Kidney (tissue), 14 donors: Measurements from ENCODE around the gene KLF18. TPM values are rescaled to one million over a fixed set of nuclear protein-coding genes. Genes with fewer than 3 reads are reported as not detected.

Experiments
- DNase-seq, 5 donors: peaks; one replicate each; pipeline ENCODE4 v3.0.0-alpha.2; 2013 to 2020
- FAIRE-seq: peaks from 2 replicates; lab custom pipeline; 2012; peaks lifted over from hg19 to GRCh38; lab: Jason Lieb, UNC
- H3K27ac ChIP-seq, 2 donors: one replicate each; pipeline ENCODE4 v1.7.0; 2013; ENCODE audit warnings: low read depth in 2 of 2, low read length in 2 of 2, inconsistent platforms in 1 of 2
- H3K27me3 ChIP-seq: one replicate; pipeline ENCODE4 v1.7.1; 2013; ENCODE audit warnings: low read length, inconsistent platforms; ENCODE audit not compliant: control insufficient read depth, insufficient read depth
- H3K36me3 ChIP-seq, 3 donors: one replicate each; pipeline versions ENCODE4 v1.7.0 to v1.7.1; 2013; ENCODE audit warnings: low read length in 3 of 3, control low read depth in 1 of 3, inconsistent platforms in 1 of 3; ENCODE audit not compliant: insufficient read depth in 3 of 3, control insufficient read depth in 2 of 3
- H3K4me1 ChIP-seq, 3 donors: one replicate each; pipeline versions ENCODE4 v1.7.0 to v1.7.1; 2013; ENCODE audit warnings: low read length in 3 of 3, inconsistent platforms in 1 of 3, low read depth in 1 of 3; ENCODE audit not compliant: control insufficient read depth in 2 of 3, insufficient read depth in 2 of 3
- H3K4me3 ChIP-seq, 3 donors: one replicate each; pipeline versions ENCODE4 v1.7.0 to v1.8.1; 2013; ENCODE audit warnings: low read length in 3 of 3, control low read depth in 1 of 3, inconsistent platforms in 1 of 3
- H3K9ac ChIP-seq, 3 donors: one replicate each; pipeline versions ENCODE4 v1.7.0 to v1.7.1; 2013; ENCODE audit warnings: low read length in 3 of 3, control low read depth in 1 of 3, inconsistent platforms in 1 of 3
- H3K9me3 ChIP-seq, 3 donors: one replicate each; pipeline versions ENCODE4 v1.7.0 to v1.7.1; 2013; ENCODE audit warnings: low read length in 3 of 3, control low read depth in 1 of 3, inconsistent platforms in 1 of 3; ENCODE audit not compliant: control insufficient read depth in 2 of 3, insufficient read depth in 1 of 3
- intact Hi-C: fragments of 100-400 bp; cut with DNase I; formaldehyde crosslinking; loops from one replicate; pipeline ENCODE4 v1.11.1; 2022
- polyA plus RNA-seq: library from polyadenylated mRNA; stranded (reverse); fragments of 350-450 nt; fragmentation: Illumina TruSeq; extraction: RNeasy Lipid Tissue Mini Kit (QIAGEN cat#74804); gene quantifications from one replicate; pipeline ENCODE4 v1.2.3, GENCODE V29; 2014; ENCODE audit warnings: low read depth, low replicate concordance; ENCODE audit not compliant: insufficient read depth
- total RNA-seq: library from RNA; stranded (reverse); fragmentation: NEBNext Ultra II Directional; extraction: Animal tissue kit (Norgen Biotek cat#: 25700); gene quantifications from one replicate; pipeline ENCODE4 v1.2.1, GENCODE V29; 2021
- TF ChIP-seq, protein P1 (sequence below): IDR thresholded peaks from 3 replicates; pipeline ENCODE4 v1.5.1; 2012; ENCODE audit warnings: mild to moderate bottlenecking, moderate library complexity, borderline replicate concordance; ENCODE audit not compliant: insufficient read depth; ENCODE audit errors: extremely low read depth
- donor health status: control.
- donor health status: control.
- donor health status: control.
- donor health status: control.
- donor health status: control.
- donor health status: DM: yes; HTN: yes; CAD: no.
- donor health status: Normal renal cell carcinoma (clear cell type).

KLF18 gene
- total and polyA plus RNA-seq, 2 donors from 2014 or later, result not detected

- no peak overlapping the region for H3K4me3 ChIP-seq
- H3K9ac ChIP-seq, result no peak overlapping the region
- FAIRE-seq (no peak), DNase-seq (no peak)
- H3K9me3 ChIP-seq, result no peaks in the 10 kb centered on the region
- H3K27ac ChIP-seq, result no peak overlapping the region
- H3K4me1 ChIP-seq, result no peaks in the 10 kb centered on the region
- TF ChIP-seq, protein P1, sequence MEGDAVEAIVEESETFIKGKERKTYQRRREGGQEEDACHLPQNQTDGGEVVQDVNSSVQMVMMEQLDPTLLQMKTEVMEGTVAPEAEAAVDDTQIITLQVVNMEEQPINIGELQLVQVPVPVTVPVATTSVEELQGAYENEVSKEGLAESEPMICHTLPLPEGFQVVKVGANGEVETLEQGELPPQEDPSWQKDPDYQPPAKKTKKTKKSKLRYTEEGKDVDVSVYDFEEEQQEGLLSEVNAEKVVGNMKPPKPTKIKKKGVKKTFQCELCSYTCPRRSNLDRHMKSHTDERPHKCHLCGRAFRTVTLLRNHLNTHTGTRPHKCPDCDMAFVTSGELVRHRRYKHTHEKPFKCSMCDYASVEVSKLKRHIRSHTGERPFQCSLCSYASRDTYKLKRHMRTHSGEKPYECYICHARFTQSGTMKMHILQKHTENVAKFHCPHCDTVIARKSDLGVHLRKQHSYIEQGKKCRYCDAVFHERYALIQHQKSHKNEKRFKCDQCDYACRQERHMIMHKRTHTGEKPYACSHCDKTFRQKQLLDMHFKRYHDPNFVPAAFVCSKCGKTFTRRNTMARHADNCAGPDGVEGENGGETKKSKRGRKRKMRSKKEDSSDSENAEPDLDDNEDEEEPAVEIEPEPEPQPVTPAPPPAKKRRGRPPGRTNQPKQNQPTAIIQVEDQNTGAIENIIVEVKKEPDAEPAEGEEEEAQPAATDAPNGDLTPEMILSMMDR, result no peak
- H3K36me3 ChIP-seq, result no peaks in the 10 kb centered on the region
- intact Hi-C loops, result no loop called here
- no peaks in the 10 kb centered on the region for H3K27me3 ChIP-seq
Measured at GRCh38 chr1:44113095-44113609, 28.3 kb downstream of the KLF18 start.

- no peak for FAIRE-seq
Measured at GRCh38 chr1:44112486-44112885, 28.9 kb downstream of the KLF18 start.

DNA sequence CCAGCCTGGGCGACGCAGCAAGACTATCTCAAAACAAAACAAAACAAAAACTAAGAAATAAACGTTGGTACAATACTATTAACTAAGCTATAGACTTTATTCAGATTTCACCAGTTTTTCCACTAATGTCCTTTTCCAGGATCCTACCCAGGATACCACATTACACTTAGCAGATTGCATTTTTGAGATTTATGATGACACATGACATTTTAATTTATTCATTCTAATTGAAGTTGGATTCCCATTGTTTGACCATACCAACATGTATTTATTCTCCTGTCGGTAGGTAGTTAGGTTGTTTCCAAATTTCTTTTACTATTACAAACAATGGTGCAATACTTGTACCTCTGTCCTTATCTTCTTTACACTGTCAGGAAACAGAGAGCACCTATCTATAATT lies 29.6 kb downstream of the KLF18 start:
- no peak overlapping the region for H3K4me3 ChIP-seq
- no peak overlapping the region for H3K9ac ChIP-seq
- no peaks in the 10 kb centered on the region for H3K27me3 ChIP-seq
- intact Hi-C loops, result no loop called here
- FAIRE-seq (no peak), DNase-seq (no peak)
- no peak overlapping the region for H3K27ac ChIP-seq
- no peaks in the 10 kb centered on the region for H3K9me3 ChIP-seq
- H3K36me3 ChIP-seq, result no peaks in the 10 kb centered on the region
- TF ChIP-seq, protein P1, result no peak
- H3K4me1 ChIP-seq, result no peaks in the 10 kb centered on the region

More at GRCh38 chr1:44112486-44112885, 28.9 kb downstream of the KLF18 start:
- H3K9me3 ChIP-seq, result no peaks in the 10 kb centered on the region
- H3K4me1 ChIP-seq, result no peaks in the 10 kb centered on the region
- no peaks in the 10 kb centered on the region for H3K27me3 ChIP-seq
- H3K4me3 ChIP-seq, result no peak overlapping the region
- H3K9ac ChIP-seq, result no peak overlapping the region
- intact Hi-C loops, result no loop called here
- TF ChIP-seq, protein P1, result no peak
- no peak for DNase-seq
- no peaks in the 10 kb centered on the region for H3K36me3 ChIP-seq
- H3K27ac ChIP-seq, result no peak overlapping the region

DNA sequence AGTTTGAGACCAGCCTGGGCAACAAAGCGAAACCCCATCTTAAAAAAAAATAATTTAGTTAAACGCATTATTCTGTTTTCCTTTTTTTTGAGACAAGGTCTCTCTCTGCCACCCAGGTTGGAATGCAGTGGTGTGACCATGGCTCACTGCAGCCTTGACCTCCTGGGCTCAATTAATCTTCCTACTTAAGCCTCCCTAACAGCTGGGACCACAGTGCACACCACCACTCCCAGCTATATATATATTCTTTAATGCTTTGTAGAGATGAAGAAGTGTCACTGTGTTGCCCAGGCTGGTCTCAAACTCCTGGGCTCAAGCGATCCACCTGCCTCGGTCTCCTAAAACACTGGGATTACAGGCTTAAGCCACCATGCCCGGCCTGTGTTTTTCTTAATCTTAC lies 30.5 kb downstream of the KLF18 start:
- intact Hi-C loops, result no loop called here
- Histone ChIP-seq H3K4me1 (no peaks in the 10 kb centered on the region), H3K9me3 (no peaks in the 10 kb centered on the region), H3K27ac (no peak overlapping the region), H3K36me3 (no peaks in the 10 kb centered on the region), H3K9ac (no peak overlapping the region), H3K27me3 (no peaks in the 10 kb centered on the region), H3K4me3 (no peak overlapping the region)
- no peak for FAIRE-seq
- TF ChIP-seq, protein P1, result no peak
- DNase-seq, result no peak
